ENCODE data around the gene CD300LD. TPM values are rescaled to one million over a fixed set of nuclear protein-coding genes. Genes with fewer than 3 reads are reported as not detected.

Gene CD300LD
- total and polyA plus RNA-seq, 10 of the 15 experiments (the other 5 are each of a cell fraction or from before 2014, with no cell fraction given), result not detected

GRCh38 chr17:74541176-74542111 is 50.6 kb downstream of the CD300LD start:
- no peaks in the 10 kb centered on the region for H3K9me3 ChIP-seq (replicated peaks; ENCODE audit: control insufficient read depth, insufficient read depth, low read length)
- H3K4me3 ChIP-seq, result no peak overlapping the region
- 39% methylated on average over 22 of the region's 23 CpGs for WGBS (ENCODE audit: insufficient coverage, insufficient replicate concordance, low lambda C conversion rate, missing lambda C conversion rate)
- H3K4me2 ChIP-seq (ENCODE audit: control insufficient read depth, insufficient read depth), result no peak overlapping the region
- POLR2A ChIA-PET, result no interaction called here
- no peaks in the 10 kb centered on the region for H4K20me1 ChIP-seq (ENCODE audit: control insufficient read depth, insufficient read depth)
- H3K9ac ChIP-seq (ENCODE audit: control insufficient read depth, insufficient read depth, low read length), result no peak overlapping the region
- no peaks in the 10 kb centered on the region for H3K79me2 ChIP-seq (ENCODE audit: control insufficient read depth, insufficient read depth, low read length)
- DNase-seq (ENCODE audit: low read depth, low spot score) (no peak), ATAC-seq (no peak), FAIRE-seq (no peak)
- RAD21 ChIA-PET (ENCODE audit: unreplicated experiment), result no interaction called here
- no TSS peak for BruUV-seq (replicated peaks)
- no peak overlapping the region for H3K27ac ChIP-seq (ENCODE audit: control insufficient read depth, insufficient read depth)
- no peak overlapping the region for H2AFZ ChIP-seq (ENCODE audit: control insufficient read depth, low read depth, low read length)
- no peaks in the 10 kb centered on the region for H3K36me3 ChIP-seq (ENCODE audit: control insufficient read depth in 2 of 2, insufficient read depth in 2 of 2, low read length in 1 of 2)
- CTCF ChIA-PET, result interaction anchor here (0.7 kb wide), 1 partner anchor 162 kb away, joined by 5 read pairs; no protein-coding TSS in a partner anchor
- H3K27me3 ChIP-seq (replicated peaks in 1 of 2; ENCODE audit: control insufficient read depth in 2 of 2, insufficient read depth in 2 of 2, low read length in 1 of 2), result peaks cover 0 to 2% of the 10 kb centered on the region in 2 experiments; a peak in 2 of 4 replicates
- intact Hi-C loops (cut with micrococcal nuclease; ENCODE audit: unreplicated experiment) (no loop called here), in situ Hi-C loops (cut with MboI) (no loop called here)
- TF ChIP-seq POLR2A (IDR thresholded peaks at IDR 0.05; ENCODE audit: low read depth, low read length) (no peak), BHLHE40 (IDR thresholded peaks at IDR 0.05; ENCODE audit: borderline replicate concordance in 1 of 2, low read depth in 2 of 2, low read length in 1 of 2) (no peak), HCFC1 (IDR thresholded peaks at IDR 0.05; ENCODE audit: low read length) (no peak), MTA2 (IDR thresholded peaks at IDR 0.05; ENCODE audit: low read depth) (no peak), RAD51 (IDR thresholded peaks at IDR 0.05) (no peak), SREBF2 (IDR thresholded peaks at IDR 0.05; ENCODE audit: low read length) (no peak), ATF3 (IDR thresholded peaks at IDR 0.05; ENCODE audit: borderline replicate concordance, extremely low read depth, low read depth, low read length) (no peak), USF2 (IDR thresholded peaks at IDR 0.05; ENCODE audit: borderline replicate concordance, low read depth, low read length) (no peak), RELB (IDR thresholded peaks at IDR 0.05; ENCODE audit: low read depth) (no peak), ZNF622 (IDR thresholded peaks at IDR 0.05) (no peak), SMAD1 (IDR thresholded peaks at IDR 0.05; ENCODE audit: low read depth, partially characterized antibody) (no peak), SREBF1 (IDR thresholded peaks at IDR 0.05; ENCODE audit: low read length) (no peak), MEF2A (IDR thresholded peaks at IDR 0.05; ENCODE audit: insufficient read depth, low read depth, low read length) (no peak), IRF5 (IDR thresholded peaks at IDR 0.05; ENCODE audit: borderline replicate concordance) (no peak)
- no peaks in the 10 kb centered on the region for H3K4me1 ChIP-seq (ENCODE audit: control insufficient read depth, insufficient read depth, low read length)
- SMC1A ChIA-PET (ENCODE audit: uncharacterized antibody, unreplicated experiment), result interaction anchor here (1.0 kb wide), 1 partner anchor 162 kb away, joined by 3 read pairs; no protein-coding TSS in a partner anchor

Measured in GM12878 (cell line).